NT2/D1 (cell line): ENCODE measurements around the gene MYO5C.

Experiments
- YY1 ChIP-seq: IDR thresholded peaks from 2 replicates; pipeline ENCODE4 v1.6.1; 2011; ENCODE audit not compliant: insufficient read length, insufficient read depth
- ZNF274 ChIP-seq: IDR thresholded peaks from 2 replicates; pipeline ENCODE4 v1.6.1; 2011; ENCODE audit warnings: mild to moderate bottlenecking, low read depth, low read length

DNA sequence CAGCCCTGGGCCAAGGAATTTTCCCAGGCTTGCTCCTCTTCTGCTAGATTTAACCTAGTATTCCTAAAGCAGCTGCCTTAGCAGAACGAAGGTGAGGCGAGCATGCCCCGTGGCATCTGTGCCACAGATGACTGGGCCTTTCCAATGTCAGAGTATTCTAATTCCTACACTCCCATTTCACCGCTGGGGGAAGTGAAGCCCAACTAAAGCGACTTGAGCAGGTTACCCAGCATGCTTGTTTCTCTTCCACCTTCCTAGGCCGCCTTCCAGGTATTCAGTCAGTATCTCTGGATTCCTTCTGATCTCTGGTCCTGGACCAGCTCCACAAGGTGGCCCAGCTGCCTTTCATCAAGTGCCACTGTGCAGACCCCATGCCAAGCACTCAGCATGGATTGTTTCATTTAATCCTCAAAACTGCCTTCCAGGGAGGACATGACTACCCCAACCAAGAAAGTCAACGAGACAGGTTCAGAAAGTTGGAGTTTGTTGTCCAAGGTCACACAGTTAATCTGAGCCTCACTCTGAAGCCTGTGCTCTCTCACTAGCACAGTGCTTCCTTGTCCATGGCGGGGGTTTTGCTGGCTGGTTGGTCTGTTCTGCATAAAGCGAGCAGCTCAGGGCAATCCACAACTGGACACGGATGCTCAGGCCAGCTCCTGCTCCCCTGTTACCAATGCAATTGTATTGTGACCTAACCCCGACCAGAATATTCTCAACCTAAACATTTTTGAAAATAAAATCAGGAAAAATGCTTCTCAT lies 15.1 kb downstream of the MYO5C start:
- TF ChIP-seq ZNF274 (no peak), YY1 (no peak)
